NB4 (cell line): ENCODE measurements around the gene SLC38A11.

ENCODE experiments used
- DNase-seq: peaks from one replicate; pipeline ENCODE4 v3.0.0; 2010; ENCODE audit warnings: low read depth
- H3K4me3 ChIP-seq: one replicate; pipeline ENCODE4 v1.5.1; 2011; ENCODE audit warnings: mild to moderate bottlenecking, low read depth, low read length, moderate library complexity
- MYC ChIP-seq: IDR thresholded peaks from 2 replicates; pipeline ENCODE4 v1.6.1; 2011; ENCODE audit warnings: low read depth, low read length
- POLR2A ChIP-seq: IDR thresholded peaks from 2 replicates; pipeline ENCODE4 v1.6.1; 2011; ENCODE audit warnings: mild to moderate bottlenecking; ENCODE audit not compliant: insufficient read length; ENCODE audit errors: extremely low read depth
- TF ChIP-seq, protein P1 (sequence below): IDR thresholded peaks from 2 replicates; pipeline ENCODE4 v1.6.1; 2011; ENCODE audit warnings: low read depth, low read length
- TF ChIP-seq, protein P2 (sequence below): IDR thresholded peaks from one replicate; pipeline ENCODE4 v1.5.1; 2012; ENCODE audit warnings: low read depth, low read length

The SLC38A11 gene

DNA sequence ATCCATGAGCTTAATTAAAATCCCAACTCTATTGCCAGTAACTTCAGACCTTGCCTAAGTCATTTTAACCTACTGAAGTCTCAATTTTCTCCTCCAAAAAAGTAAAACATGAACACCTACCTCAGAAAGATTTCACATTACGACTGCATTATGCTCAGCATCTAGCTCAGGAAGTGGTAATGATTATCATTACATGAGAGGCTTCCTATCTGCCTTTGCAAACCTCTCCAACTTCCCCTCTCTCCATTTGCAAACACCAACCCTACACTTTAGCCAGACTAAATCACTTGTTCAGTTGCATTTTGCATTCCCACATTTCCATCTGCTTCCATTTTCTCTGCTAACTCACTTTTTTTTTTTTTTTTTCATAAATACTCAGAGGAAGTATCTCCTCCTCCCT lies 6.8 kb downstream of the SLC38A11 start:
- H3K4me3 ChIP-seq, result no peak overlapping the region
- DNase-seq, result no peak
- TF ChIP-seq, protein P1, sequence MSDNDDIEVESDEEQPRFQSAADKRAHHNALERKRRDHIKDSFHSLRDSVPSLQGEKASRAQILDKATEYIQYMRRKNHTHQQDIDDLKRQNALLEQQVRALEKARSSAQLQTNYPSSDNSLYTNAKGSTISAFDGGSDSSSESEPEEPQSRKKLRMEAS, result no peak
- TF ChIP-seq, protein P2, sequence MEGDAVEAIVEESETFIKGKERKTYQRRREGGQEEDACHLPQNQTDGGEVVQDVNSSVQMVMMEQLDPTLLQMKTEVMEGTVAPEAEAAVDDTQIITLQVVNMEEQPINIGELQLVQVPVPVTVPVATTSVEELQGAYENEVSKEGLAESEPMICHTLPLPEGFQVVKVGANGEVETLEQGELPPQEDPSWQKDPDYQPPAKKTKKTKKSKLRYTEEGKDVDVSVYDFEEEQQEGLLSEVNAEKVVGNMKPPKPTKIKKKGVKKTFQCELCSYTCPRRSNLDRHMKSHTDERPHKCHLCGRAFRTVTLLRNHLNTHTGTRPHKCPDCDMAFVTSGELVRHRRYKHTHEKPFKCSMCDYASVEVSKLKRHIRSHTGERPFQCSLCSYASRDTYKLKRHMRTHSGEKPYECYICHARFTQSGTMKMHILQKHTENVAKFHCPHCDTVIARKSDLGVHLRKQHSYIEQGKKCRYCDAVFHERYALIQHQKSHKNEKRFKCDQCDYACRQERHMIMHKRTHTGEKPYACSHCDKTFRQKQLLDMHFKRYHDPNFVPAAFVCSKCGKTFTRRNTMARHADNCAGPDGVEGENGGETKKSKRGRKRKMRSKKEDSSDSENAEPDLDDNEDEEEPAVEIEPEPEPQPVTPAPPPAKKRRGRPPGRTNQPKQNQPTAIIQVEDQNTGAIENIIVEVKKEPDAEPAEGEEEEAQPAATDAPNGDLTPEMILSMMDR, result no peak
- TF ChIP-seq MYC (no peak), POLR2A (no peak)

DNA sequence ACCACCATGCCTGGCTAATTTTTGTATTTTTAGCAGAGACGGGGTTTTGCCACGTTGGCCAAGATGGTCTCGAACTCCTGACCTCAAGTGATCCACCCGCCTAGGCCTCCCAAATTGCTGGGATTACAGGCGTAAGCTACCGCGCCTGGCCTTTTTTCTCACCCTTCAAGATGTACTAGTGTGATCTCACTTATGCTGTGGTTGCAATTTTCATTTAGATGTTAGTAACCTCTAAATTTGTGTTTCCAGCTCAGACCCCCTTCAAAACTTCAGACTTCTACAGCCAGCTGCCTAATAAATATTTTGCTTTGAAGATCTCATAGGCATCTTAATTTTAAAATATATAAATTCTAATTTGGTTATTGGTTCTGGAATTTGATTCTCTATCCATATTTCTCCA lies 8.0 kb downstream of the SLC38A11 start:
- DNase-seq, result no peak
- no peak overlapping the region for H3K4me3 ChIP-seq
- TF ChIP-seq POLR2A (no peak), MYC (no peak)
- TF ChIP-seq, protein P1, result no peak
- TF ChIP-seq, protein P2, result no peak

DNA sequence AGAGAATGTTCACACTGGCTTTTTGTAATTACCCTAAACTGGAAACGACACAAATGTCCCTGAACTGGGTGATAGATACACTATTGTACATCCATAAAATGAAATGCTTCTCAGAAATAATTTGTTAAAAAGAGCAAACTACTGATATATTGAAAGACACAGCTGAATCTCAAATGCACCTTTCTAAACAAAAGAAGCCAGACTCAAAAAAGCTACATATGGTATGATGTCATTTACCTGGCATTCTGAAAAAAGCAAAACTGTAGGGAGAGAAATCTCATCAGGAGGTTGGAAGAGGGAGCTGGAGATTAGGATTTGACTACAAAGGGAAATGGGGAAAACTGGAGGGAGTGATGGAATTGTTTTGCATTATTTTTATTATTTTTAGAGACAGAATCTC lies 12.0 kb downstream of the SLC38A11 start:
- no peak overlapping the region for H3K4me3 ChIP-seq
- no peak for DNase-seq
- TF ChIP-seq POLR2A, result no peak
- no peak for TF ChIP-seq MYC
- TF ChIP-seq, protein P1, result no peak
- TF ChIP-seq, protein P2, result no peak

DNA sequence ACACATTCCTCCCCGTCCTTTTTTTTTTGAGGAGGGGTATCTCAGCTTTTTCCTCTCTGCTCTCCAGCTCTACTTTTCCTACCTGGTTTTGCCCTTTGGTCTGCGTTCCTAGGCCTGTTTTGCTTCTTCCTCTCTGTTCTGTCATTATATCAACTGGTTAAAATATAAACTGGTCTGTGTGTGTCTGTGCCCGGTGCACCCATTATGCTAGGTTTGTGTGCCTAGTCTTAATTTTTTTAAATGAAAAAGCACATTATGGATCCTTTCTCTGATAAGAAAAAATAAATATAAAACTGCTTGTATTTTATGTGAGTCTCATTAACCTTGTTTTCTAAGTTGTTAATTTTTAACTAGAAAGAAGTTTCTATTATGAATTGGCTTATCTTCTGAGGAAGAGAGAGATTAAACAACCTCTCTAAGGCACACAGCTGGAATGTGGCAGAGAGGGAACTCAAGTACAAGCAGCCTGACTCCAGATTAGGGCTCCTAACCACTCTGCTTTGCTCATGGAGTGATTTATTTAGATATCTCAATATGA lies 17.4 kb downstream of the SLC38A11 start:
- H3K4me3 ChIP-seq, result no peak overlapping the region
- TF ChIP-seq, protein P1, result no peak
- TF ChIP-seq POLR2A, result no peak
- TF ChIP-seq MYC, result no peak
- TF ChIP-seq, protein P2, result no peak
- DNase-seq, result no peak

DNA sequence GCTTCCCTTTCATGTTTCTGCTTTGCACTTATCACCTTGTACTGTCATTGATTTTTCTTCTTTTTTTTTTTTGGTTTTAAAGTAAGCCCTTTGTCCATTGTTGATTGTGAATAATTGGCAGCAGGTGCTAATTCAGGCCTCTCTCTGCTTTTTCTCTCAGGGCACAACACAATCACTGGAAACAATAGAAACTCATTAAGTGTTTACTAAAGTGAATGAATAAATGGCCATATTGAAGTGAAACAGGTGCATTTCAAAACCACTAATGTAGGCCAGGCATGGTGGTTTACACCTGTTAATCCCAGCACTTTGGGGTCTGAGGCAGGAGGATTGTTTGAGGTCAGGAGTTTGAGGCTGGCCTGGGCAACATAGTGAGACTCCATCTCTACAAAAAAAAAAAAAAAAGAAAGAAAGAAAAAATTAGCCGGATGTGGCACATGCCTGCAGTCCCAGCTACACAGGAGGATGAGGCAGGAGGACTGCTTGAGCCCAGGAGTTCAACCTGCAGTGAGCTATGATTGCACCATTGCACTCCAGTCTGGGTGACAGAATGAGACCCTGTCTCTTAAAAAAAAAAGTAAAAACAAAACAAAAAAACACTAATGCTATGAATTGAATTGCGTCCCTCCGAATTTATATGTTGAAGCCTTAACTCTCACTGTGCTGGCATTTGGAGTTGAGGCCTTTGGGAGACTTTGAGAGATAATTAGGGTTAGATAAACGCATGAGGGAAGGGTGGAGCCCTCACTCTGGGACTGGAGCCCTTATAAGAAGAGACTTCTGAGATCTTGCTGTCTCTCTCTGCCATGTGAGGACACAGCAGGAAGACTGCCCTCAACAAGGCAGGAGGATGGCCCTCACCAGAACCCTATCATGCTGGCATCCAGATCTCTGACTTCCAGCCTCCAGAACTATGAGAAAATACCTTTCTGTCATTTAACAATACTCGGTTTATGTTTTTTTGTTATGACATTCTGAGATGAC lies 19.9 kb downstream of the SLC38A11 start:
- TF ChIP-seq, protein P1, result no peak
- no peak for TF ChIP-seq POLR2A
- TF ChIP-seq MYC, result no peak
- TF ChIP-seq, protein P2, result no peak
- no peak overlapping the region for H3K4me3 ChIP-seq
- no peak for DNase-seq
